Measurements from ENCODE around the gene HTATIP2.
A peak's percentile ranks its signal among the peaks of the same experiment; 100 is the strongest.
"Not testable (repeated sequence)": the region's sequence is repeated elsewhere in the genome, so short reads cannot be mapped to it uniquely, and the experiment has no call there.

The HTATIP2 gene

DNA sequence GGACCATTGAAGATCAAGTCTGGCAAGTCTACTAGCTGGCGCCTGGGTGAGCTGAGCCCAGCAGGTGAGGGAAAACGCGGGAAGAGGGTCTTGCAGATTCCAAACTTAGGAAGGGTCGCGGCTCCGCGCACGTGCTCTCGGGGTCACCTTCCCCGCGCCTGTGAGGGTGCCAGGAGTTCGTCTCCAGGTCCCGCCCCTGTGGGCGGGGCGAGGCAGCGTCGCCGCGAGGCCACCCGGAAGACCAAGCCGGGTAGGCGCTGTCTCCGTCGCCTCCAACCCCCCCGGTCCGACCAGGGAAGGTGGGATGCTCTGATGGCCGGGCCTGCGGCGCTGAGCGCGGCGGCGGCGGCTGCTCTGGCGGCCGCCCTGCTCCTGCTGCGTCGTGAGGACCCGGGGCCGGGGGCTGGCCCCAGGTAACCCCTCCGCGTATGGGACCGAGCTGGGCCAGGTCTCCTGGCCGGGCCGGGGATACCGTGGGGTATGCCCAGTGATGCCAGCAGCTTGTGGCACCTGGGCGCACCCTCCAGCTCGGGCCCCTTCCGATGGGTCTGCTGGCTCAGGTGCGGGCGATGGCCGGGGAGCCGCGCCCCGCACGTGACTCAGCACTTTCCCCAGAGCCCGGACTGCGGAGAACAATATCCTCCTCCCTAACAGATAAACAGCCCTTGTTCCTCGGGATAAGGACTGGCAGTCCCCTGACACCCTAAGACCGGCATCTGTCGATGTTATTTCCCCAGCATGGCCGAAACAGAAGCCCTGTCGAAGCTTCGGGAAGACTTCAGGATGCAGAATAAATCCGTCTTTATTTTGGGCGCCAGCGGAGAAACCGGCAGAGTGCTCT is at the start of gene HTATIP2:
TSS of gene HTATIP2 (plus strand) at position 215 of the 841 bp plus-strand sequence. CDS start at position 739, 524 bp downstream.
- peak; percentile 54 for DNase-seq (ENCODE audit: low spot score)

DNA sequence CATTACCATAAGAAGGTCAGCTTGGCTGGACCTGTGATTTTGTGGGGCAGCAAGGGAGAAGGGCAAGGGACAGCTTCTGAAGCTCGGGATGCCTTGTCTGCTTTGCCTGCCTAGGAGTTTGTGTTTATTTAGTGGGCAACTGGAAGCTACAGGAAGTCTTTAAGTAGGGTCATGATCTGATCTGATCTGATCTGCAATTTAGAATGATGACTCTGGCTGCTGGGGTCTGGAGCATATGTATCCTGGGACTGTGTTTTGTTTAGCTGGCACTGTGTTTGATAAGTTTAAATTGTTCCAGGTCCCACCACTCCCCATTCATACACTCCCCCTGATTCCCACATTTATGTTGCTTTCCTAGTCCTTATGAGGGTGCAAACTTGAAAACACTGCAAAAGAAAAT is 47.7 kb upstream of the HTATIP2 start:
- DNase-seq (ENCODE audit: low spot score): no peak

DNA sequence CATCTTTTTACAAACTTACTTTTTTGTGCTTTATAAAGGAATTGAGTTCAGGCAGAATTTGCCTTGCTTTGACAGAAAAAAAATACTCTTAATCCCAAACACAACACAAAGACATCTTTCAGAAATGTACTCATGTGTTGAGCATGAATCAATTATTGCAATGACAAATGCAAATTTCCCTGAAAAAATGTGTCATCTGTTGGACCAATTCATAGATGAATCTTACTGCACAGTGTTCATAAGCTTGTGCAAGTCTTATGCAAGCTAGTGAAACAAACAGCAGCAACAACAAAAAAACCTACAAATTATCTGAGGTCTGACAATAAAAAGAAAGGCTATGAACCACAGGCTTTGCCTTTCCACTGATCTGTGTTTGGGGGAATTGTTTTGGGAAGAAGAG is 42.3 kb upstream of the HTATIP2 start:
- DNase-seq (ENCODE audit: low spot score): no peak

DNA sequence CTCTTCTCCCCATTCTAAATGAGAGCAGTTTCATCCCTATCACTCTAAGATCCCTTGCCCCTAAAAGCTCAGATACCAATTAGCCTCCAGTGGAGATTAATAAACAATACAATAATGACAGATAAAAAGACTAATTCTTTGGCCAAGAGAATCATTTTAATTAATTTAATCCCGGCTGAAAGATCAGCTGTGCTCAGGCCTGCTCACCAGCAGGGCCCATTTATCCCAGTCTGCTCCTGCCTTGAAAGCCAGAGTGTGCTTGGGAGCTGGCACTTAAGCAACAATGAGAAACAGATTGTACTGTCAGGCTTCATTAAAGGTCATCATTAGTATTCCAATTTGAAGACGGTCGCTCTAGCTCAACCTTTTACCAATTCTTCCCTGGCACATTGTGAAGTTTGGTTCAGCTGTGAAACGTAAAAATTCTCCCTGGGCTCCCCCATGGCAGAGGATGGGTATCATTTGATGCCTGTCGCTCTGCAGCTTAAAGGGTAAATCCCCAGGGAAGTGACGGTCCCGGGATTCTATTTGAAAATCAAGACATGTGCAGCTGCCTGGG is 36.1 kb upstream of the HTATIP2 start:
- DNase-seq (ENCODE audit: low spot score): no peak

DNA sequence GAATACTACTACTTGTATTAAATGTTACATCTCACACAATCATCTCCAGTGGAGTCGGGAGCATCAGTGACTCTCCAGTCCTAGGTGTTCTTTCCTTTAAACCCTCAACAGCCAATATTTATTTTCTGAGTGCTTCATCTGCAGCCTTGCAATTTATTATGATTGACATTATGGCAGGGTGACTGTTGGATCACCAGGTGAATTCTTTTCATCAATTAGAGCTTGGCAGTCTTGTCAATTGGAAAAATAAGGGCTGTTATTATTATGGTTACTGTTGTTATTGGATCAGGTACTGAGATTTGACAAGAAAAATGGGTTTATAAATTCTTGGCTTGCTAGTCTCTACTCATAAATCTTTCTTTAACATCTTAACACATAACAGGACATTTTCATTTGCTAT is 27.5 kb upstream of the HTATIP2 start:
- DNase-seq (ENCODE audit: low spot score): no peak

DNA sequence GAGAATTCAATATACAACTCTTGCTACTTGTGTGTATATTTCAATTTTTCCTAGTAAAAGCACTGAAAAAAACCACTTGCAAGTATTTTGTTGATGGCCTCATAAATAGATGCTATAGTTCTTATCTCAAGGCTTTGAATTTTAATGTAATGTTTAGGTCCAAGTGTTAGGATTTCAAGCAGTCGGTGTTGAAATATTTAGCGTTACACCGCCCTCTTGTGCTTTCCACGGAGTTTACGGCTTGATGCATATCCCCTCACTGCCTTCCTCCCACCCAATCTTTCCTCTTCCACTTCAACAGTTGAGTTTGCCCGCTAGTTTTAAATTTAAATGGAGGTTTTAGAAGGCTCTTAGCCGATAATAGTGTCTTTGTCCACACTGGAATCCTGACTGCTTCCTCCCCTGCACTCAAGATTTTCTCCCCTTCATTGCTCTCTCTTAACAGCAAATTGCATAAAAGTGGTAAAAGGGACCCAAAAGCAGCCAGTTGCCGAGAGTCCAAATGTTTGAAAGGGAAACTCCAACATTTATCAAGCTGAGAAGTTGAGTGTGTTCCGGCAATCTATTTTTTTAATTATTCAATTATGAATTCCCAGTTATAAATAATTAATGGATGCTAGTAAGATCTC is 25.9 kb upstream of the HTATIP2 start:
- DNase-seq (ENCODE audit: low spot score): peak; percentile 11

DNA sequence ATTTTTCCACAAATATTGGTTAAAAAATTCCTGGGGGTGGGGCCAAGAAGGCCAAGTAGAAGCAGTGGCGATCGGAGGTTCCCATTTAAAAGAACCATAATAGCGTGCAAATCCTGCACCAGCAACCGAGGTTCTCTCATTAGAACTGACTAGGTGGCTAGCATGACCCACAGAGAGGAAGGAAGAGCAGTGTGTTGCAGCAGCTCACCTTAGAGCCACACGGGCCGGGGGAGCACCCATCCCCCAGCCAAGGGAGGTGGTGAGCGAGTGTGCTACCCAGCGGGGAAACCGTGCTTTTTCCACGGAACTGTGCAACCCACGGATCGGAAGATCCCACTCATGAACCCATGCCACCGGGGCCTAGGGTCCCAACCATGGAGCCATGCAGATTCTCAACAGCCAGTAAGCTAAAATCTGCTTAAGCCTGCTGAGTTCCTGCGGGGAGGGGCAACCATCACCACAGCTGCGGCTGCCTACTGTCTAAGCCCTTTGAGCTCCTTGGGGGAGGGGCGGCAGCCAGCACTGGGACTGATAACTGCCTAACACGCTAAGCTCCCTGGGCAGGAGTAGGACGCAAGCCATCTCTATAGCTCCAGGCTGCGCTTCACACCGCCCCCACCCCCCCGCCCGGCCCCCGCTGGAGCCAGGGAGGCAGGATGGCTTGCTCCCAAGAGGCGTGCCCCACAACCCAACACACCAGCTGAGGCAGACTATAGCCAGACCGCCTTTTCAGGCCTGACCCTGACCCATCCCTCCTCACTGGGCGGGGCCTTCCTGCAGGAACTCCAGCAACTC is 21.0 kb upstream of the HTATIP2 start:
- no peak for DNase-seq (ENCODE audit: low spot score)

DNA sequence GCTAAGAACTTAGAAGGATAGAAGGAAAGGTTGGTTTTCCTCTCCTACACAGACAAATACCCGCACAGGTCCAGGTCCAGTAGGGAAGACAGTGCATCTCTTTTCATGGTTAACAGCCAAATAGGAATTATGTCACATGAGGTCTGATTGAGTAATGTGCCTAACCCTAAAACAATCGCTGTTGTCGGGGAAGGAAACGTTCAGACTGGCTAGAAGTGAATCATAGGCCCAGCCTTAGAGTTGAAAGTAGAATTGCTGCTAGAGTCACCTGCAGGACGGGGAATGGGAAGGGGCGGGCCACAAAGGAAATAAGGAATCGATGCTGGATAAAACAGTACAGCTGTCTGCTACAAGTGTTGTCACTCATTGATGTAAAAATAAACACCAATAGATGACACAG is 12.4 kb upstream of the HTATIP2 start:
- no peak for DNase-seq (ENCODE audit: low spot score)

DNA sequence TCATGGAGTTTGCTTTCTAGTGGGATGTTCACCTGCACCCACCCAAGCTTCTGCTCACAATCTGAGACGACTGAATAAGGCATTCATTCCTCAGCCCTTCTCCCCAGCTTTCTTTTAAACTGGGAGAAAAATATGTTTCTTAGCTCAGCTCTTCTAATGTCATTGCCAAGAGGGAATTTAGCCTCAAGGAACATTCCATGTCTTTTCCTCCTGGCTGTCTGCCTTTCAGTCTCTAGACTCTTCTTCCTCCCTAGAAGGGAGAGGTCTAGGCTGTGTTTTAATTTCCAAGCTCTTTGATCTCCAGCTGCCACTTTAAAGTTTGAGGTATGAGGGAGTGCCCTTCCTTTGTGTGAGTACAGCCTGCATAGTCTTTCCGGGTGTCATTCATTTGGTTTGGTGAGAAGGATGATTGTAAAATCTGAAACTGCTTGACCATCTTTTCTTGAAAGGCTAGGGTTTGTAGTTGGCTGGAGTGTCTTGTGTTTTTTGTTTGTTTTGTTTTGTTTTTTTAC is 11.7 kb upstream of the HTATIP2 start:
- DNase-seq (ENCODE audit: low spot score): no peak

DNA sequence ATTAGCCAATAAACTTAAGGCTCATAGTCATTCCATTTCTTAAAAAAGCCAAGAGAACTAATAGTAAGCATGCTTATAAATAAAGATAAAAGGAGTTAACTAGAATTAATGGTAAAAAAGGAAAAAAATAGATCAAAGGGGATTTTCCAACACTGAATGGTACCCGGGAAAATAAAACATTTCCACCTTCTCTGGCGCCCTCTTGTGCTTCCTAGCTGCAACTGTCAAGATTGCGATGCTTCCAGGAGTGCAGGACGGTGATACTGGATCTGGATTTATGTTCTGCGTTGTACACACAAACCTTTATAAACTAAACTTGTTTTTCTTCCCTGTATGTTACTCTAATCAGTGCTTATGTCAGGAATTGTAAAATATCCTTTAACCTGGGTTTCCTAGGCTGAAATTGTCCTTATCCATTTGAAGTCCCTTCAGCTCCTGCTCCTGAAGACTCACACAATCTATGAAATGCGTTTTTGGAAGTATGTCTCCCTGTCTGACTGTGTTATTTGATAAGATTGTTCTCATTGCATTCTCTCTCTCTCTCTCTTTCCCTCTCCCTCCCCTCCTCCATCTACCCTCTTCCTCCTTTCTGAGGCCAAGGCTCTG is 9.6 kb upstream of the HTATIP2 start:
- DNase-seq (ENCODE audit: low spot score): peak; percentile 23

DNA sequence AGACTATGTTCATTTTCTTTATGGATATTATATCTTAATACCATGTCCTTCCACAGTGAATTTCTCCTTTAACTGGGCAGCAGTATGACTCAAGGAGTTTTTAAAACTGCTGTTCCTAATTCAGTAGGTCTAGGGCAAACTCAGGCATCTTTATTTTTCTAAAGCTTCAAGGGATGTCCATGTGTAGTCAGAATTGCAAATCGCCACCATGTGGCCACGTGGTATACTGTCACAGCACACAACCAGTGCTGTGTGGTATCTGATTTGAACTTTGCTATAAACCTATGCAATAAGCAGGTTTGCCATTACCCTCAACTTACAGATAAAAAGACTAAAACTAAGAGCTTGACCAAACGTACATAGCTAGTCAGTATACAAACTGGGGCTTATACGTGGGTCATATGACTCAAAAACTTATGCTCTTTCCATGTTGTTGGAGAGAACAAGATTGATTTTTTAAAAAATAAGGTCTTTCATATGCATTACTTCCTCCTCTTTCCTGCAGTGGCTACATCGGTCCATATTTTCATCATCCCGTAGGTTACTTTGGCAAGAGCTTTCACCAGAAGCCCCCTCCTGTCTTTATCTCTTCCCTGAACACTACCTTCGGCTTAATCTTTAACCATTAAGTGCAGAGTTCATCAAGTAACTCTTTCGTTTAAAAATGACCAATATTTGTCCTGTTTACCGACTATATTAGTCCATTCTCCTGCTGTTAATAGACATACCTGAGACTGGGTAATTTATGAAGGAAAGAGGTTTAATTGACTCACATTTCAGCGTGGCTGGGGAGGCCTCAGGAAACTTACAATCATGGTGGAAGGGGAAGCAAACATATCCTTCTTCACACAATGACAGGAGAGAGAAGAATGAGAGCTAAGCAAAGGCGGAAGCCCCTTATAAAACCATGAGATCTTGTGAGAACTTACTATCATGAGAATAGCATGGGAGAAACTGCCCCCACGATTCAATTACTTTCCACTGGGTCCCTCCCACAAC is 8.0 kb upstream of the HTATIP2 start:
- DNase-seq (ENCODE audit: low spot score): peak; percentile 37

DNA sequence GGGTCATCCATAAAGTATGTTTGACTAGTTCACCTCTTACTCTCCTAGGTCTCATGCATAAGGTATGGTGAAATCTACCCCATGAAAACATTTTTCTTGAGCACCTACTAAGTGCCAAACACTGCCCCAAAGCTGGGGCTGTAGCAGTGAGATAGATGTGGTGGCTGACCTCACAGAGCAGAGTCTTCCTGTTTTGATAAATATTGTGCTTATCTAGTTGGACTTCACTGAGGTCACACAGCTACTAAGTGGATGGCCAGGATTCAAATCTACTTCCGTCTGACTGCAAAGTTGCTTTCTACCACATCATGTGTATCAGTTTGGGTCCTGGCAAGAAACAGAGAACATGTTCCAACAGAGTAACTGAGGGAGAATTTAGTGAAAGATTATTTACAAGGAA is 6.4 kb upstream of the HTATIP2 start:
- no peak for DNase-seq (ENCODE audit: low spot score)

DNA sequence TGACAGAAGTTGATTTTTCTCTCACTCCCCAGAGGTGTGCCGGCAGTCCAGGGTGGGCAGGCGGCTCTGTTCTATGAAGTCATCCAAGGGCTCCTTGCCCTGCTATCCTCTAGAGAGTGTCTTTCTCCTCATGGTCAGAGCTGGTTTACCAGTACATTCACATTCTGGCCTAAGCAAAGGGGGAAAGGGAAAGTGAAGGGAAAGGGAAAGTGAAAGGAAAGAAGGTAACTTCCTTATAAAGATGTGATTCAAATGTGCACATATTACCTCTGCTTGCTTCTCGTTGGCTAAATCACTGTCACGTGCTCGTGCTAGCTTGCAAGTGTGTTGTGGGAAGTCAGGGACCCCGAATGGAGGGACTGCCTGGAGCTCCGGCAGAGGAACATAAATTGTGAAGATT is 2.9 kb upstream of the HTATIP2 start:
- DNase-seq (ENCODE audit: low spot score): no peak

DNA sequence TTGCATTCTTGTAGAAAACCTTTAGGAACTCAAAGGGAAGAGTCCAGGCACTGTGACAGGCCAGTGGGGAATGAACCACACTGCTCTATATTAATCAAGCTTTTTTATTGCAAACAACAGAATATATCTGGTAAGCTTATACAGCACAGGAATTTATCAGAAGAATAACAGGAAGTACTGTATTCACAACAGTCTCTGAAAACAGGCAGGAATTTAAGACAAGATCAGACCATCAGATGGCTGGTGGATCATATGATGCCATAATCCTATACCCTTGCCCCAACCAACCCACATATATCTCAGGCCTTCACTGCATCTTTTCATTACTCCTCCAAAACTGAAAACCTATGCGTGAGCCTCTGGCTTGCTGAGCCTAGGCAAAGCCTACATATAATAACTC is 1.0 kb upstream of the HTATIP2 start:
- DNase-seq (ENCODE audit: low spot score): no peak

DNA sequence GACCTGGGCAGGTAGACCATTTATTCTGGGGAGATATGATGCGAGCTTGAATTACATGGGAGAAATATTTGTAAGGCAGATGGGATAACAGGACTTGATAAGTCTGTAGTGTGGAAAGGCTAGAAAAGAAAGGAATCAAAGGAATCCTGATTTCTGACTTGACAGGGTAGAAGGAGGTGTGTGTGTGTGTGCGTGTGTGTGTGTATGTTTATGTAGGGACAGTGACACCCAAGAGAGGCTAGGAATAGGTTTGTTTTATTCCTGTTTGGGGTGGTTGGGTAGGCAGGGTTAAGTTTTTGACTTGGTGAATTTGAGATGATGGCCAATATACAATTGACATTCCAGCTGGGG is 390 bp upstream of the HTATIP2 start:
- DNase-seq (ENCODE audit: low spot score): no peak

DNA sequence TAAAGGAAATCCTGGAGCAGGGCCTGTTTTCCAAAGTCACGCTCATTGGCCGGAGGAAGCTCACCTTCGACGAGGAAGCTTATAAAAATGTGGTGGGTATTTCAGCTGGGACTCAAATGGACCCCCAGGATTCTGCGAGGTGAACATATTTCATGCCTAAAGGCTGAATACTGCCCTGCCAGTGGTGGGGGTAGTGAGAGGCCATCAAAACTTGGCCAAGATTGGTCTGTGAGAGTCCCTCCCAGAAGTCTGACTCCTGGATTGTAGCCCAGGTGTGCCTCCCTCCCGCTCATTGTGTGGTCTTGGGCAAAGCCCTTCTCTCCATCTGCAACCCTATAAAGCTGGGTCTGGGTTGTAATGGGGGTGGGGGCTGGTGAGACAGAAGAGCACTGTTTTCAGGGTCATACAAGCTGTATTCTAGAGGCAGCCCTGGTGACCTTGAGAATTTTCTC is 853 bp downstream of the HTATIP2 start:
- DNase-seq (ENCODE audit: low spot score): no peak

DNA sequence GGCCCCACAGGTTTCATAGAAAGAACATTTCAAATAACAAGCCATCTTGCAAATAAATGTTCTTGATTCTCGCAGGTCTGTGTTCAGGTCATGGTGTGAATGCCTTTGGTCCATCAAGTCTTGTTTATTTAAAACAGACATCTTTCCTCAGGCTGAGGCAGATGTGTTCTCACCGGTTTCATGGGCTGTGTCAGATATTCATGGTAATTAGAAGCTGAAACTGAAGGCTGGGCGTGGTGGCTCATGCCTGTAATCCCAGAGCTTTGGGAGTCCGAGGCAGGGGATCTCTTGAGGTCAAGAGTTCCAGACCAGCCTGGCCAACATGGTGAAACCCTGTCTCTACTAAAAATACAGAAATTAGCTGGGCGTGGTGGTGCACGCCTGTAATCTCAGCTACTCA is 2.0 kb downstream of the HTATIP2 start:
- DNase-seq (ENCODE audit: low spot score): not testable (repeated sequence)

DNA sequence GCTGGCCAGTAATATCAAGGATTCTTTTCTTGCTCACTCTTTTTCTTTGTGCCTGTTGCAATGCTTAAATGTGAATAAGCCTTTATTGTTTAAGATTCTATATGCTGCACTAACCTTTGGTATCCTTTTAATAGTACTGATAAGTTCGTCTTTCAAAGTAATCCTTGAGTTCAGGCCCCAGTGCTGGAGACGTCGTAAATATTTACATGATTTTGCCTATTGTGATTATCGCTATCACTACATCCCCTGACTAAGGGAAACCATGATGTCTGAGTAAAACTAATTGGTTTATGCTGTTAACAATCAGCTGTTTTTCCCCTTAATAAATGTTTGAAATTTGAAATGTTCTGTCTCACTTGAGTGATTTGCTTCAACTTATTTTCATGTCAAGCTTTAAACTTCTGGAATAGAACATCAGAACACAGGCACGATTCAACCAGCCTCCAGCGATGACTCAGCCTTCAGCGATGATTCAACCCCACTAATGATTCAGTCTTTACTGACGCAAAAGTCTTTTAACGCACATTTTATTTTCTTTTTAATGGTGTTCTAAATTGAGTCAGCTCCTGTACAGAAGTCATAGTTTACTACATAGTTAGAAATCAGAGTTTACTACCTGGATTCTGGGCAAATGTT is 3.9 kb downstream of the HTATIP2 start:
- peak; percentile 91 for DNase-seq (ENCODE audit: low spot score)

DNA sequence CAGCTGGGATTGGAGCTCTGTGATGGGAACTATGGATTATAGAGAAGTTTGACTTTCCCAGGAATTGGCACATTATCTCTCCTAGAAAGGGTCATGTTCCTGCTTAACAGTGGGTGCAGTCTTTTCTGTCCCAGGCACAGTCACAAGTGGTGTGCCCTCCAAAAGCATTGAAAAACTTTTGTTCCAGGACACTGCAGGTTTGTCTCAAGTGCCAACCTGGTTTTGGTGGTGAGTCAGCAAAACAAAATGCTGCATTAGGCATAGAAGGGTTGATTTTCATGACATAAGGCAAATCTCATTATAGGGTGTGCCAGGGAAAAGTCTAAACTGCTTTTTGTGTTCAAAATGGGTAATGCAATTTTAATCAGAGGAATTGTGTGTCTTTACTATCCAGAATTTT is 4.9 kb downstream of the HTATIP2 start:
- no peak for DNase-seq (ENCODE audit: low spot score)

DNA sequence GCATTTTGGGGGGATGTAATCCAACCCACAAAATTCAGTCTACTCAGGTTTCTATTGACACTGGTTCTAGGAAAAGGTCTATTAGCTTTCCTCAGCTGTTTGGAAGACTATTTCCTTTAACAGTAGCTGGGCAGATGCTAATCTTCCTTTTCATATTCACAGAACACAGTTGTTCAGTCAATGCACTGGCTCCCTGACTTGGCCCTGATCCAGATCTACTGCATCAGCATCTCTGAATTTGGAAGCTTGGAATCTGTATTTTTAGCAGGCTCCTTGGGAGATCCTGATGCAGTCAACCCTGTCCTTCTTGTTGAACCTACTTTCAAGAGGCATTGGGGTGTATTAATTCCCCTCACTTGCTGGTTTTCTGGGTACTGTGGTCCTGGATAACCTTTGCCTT is 6.3 kb downstream of the HTATIP2 start:
- no peak for DNase-seq (ENCODE audit: low spot score)

All from hepatic stellate cell (primary cell).